ENCODE data around the gene DSTYK. TPM values are rescaled to one million over a fixed set of nuclear protein-coding genes. Genes with fewer than 3 reads are reported as not detected.

DSTYK gene
- 12.5 to 12.7 TPM (median 12.6 TPM) in 3 replicates for total RNA-seq
- long read RNA-seq, full-length matches to known transcripts: 5 of 13 reads
- long read RNA-seq, partial matches to known transcripts: 1 of 13 reads
- long read RNA-seq, other reads (novel, unspliced or antisense): 7 of 13 reads

DNA sequence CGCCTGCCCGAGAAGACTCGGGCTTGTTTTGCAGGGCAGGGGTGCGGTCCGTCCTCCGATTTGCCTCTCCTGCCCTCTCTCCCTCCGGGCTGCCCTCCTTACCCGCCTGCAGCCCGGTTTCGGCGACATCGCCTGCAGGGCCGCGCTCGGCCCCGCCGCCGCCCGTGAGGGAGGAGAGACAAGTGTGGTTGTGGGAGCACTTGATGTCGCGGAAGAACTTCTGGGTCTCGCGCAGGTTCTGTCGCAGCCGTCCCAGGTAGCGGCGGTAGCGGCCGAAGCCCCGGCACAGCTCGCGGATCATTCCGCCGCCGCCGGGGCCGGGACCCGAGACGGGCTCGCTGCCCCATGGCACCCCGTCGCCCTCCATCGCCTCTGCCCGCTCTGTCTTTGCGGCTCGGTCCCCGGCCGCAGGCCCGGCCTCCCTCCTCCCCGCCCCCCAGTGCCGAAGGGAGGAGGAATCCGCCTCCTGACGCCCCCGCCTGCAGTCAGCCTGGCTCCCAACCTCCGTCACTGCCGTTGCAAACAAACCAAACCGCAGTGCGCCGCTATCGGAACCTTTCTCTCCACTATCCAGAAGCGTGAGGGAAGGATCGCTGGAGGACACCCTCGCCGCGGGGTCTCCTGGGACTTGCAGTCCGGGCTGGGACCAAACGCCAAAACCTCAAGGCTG is at the start of gene DSTYK:
Gene DSTYK, minus strand, starts transcription at position 534 of the 670 bp plus-strand sequence. Its CDS starts 167 bp downstream, at position 367.
- TF ChIP-seq, protein P1, sequence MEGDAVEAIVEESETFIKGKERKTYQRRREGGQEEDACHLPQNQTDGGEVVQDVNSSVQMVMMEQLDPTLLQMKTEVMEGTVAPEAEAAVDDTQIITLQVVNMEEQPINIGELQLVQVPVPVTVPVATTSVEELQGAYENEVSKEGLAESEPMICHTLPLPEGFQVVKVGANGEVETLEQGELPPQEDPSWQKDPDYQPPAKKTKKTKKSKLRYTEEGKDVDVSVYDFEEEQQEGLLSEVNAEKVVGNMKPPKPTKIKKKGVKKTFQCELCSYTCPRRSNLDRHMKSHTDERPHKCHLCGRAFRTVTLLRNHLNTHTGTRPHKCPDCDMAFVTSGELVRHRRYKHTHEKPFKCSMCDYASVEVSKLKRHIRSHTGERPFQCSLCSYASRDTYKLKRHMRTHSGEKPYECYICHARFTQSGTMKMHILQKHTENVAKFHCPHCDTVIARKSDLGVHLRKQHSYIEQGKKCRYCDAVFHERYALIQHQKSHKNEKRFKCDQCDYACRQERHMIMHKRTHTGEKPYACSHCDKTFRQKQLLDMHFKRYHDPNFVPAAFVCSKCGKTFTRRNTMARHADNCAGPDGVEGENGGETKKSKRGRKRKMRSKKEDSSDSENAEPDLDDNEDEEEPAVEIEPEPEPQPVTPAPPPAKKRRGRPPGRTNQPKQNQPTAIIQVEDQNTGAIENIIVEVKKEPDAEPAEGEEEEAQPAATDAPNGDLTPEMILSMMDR (IDR thresholded peaks at IDR 0.05): no peak
- no peaks in the 10 kb centered on the region for H3K36me3 Mint-ChIP-seq (ENCODE audit: low read depth)
- peak within 1 kb of the TSS; percentile 95 for H3K4me3 Mint-ChIP-seq (ENCODE audit: unreplicated experiment)
- H3K9me3 Mint-ChIP-seq (ENCODE audit: low read depth): no peaks in the 10 kb centered on the region
- H3K4me1 Mint-ChIP-seq (ENCODE audit: low read depth): peaks cover 14% of the 10 kb centered on the region
- H3K27me3 Mint-ChIP-seq (ENCODE audit: low read depth): peaks cover 6% of the 10 kb centered on the region
- peak; percentile 97 for DNase-seq (ENCODE audit: low spot score)
- peak within 1 kb of the TSS; percentile 95 for H3K27ac Mint-ChIP-seq (ENCODE audit: unreplicated experiment)

- H3K36me3 Mint-ChIP-seq (ENCODE audit: low read depth): no peaks in the 10 kb centered on the region
- no peaks in the 10 kb centered on the region for H3K9me3 Mint-ChIP-seq (ENCODE audit: low read depth)
- H3K4me3 Mint-ChIP-seq (ENCODE audit: unreplicated experiment): no peak overlapping the region
- TF ChIP-seq, protein P1 (IDR thresholded peaks at IDR 0.05): no peak
- no peak overlapping the region for H3K27ac Mint-ChIP-seq (ENCODE audit: unreplicated experiment)
- no peaks in the 10 kb centered on the region for H3K27me3 Mint-ChIP-seq (ENCODE audit: low read depth)
- peaks cover 44% of the 10 kb centered on the region for H3K4me1 Mint-ChIP-seq (ENCODE audit: low read depth)
- DNase-seq (ENCODE audit: low spot score): no peak
Measured at GRCh38 chr1:205259998-205260397, 48.5 kb upstream of the DSTYK start.

- DNase-seq (ENCODE audit: low spot score): no peak
- Mint-ChIP-seq H3K27ac (ENCODE audit: unreplicated experiment) (peak overlapping the region; percentile 100), H3K9me3 (ENCODE audit: low read depth) (no peaks in the 10 kb centered on the region), H3K4me3 (ENCODE audit: unreplicated experiment) (no peak overlapping the region), H3K36me3 (ENCODE audit: low read depth) (no peaks in the 10 kb centered on the region), H3K27me3 (ENCODE audit: low read depth) (no peaks in the 10 kb centered on the region), H3K4me1 (ENCODE audit: low read depth) (peaks cover 44% of the 10 kb centered on the region)
- TF ChIP-seq, protein P1 (IDR thresholded peaks at IDR 0.05): no peak
Measured at GRCh38 chr1:205259324-205259832, 47.9 kb upstream of the DSTYK start.

DNA sequence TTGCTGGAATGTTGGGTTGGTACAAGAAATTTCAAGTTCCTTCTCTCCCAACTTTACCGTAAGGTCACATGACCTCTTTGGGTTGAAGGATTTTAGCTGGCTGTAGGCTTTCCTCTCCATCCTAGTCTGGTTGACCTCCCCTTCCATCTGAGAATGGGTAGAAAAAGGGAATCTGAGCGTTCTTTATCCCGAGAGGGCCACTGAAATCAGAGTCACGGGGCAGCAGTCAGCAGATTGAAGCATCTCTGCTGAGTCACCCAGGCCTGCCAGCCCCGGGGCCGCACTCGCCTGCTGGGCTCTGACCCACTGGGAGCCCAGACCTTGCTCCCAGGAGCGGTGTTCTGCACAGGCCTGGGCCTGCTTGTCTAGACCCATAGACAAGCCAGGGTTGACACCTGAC is 47.2 kb upstream of the DSTYK start:
- peak overlapping the region; percentile 100 for H3K27ac Mint-ChIP-seq (ENCODE audit: unreplicated experiment)
- H3K36me3 Mint-ChIP-seq (ENCODE audit: low read depth): no peaks in the 10 kb centered on the region
- peak overlapping the region; percentile 15 for H3K4me3 Mint-ChIP-seq (ENCODE audit: unreplicated experiment)
- TF ChIP-seq, protein P1 (IDR thresholded peaks at IDR 0.05): no peak
- DNase-seq (ENCODE audit: low spot score): no peak
- no peaks in the 10 kb centered on the region for H3K9me3 Mint-ChIP-seq (ENCODE audit: low read depth)
- H3K4me1 Mint-ChIP-seq (ENCODE audit: low read depth): peaks cover 44% of the 10 kb centered on the region
- no peaks in the 10 kb centered on the region for H3K27me3 Mint-ChIP-seq (ENCODE audit: low read depth)

- Mint-ChIP-seq H3K27me3 (ENCODE audit: low read depth) (no peaks in the 10 kb centered on the region), H3K9me3 (ENCODE audit: low read depth) (no peaks in the 10 kb centered on the region), H3K4me3 (ENCODE audit: unreplicated experiment) (no peak overlapping the region), H3K27ac (ENCODE audit: unreplicated experiment) (peak overlapping the region; percentile 100), H3K36me3 (ENCODE audit: low read depth) (no peaks in the 10 kb centered on the region), H3K4me1 (ENCODE audit: low read depth) (peaks cover 44% of the 10 kb centered on the region)
- TF ChIP-seq, protein P1 (IDR thresholded peaks at IDR 0.05): no peak
- no peak for DNase-seq (ENCODE audit: low spot score)
Measured at GRCh38 chr1:205258261-205258691, 46.8 kb upstream of the DSTYK start.

All from chondrocyte (in vitro differentiated cells).